DND-41 (cell line): Measurements from ENCODE around the gene TOX3.

Experiments
- EZH2 ChIP-seq: IDR thresholded peaks from 3 replicates; pipeline ENCODE4 v1.6.1; 2012; ENCODE audit warnings: borderline replicate concordance, low read depth, mild to moderate bottlenecking, moderate library complexity, low read length, inconsistent platforms; ENCODE audit not compliant: severe bottlenecking
- TF ChIP-seq, protein P1 (sequence below): IDR thresholded peaks from 2 replicates; pipeline ENCODE4 v1.5.1; 2012; ENCODE audit warnings: borderline replicate concordance, low read length, moderate library complexity, mild to moderate bottlenecking; ENCODE audit not compliant: poor library complexity, severe bottlenecking; ENCODE audit errors: extremely low read depth

- TF ChIP-seq, protein P1, sequence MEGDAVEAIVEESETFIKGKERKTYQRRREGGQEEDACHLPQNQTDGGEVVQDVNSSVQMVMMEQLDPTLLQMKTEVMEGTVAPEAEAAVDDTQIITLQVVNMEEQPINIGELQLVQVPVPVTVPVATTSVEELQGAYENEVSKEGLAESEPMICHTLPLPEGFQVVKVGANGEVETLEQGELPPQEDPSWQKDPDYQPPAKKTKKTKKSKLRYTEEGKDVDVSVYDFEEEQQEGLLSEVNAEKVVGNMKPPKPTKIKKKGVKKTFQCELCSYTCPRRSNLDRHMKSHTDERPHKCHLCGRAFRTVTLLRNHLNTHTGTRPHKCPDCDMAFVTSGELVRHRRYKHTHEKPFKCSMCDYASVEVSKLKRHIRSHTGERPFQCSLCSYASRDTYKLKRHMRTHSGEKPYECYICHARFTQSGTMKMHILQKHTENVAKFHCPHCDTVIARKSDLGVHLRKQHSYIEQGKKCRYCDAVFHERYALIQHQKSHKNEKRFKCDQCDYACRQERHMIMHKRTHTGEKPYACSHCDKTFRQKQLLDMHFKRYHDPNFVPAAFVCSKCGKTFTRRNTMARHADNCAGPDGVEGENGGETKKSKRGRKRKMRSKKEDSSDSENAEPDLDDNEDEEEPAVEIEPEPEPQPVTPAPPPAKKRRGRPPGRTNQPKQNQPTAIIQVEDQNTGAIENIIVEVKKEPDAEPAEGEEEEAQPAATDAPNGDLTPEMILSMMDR = no peak
- no peak for TF ChIP-seq EZH2
Observed at GRCh38 chr16:52591471-52591870, 44.5 kb upstream of the TOX3 start.
